ENCODE results near the gene TNFAIP3.

The TNFAIP3 gene

GRCh38 chr6:137845460-137845859 lies 21.6 kb upstream of the TNFAIP3 start:
- DNase-seq, result no peak

DNA sequence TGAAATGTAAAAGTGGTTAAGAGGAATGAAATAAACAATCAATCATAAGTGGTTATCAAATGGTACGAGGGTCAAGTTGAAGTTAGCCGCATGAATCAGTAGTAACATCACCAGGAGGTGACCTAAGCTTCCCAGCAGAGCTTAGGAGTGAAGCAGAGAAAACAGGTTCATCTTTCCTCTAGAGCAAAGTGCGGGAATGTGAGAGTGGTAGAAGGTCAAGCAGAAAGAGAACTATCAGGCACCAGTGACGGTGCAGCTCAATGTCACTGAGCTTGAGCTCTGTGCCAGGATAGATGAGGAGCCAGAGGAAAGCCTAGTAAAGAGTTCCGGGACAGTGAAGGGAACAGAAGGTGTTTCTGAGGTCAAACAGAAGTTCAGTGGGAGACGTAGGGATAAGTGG lies 20.8 kb upstream of the TNFAIP3 start:
- no peak for DNase-seq

DNA sequence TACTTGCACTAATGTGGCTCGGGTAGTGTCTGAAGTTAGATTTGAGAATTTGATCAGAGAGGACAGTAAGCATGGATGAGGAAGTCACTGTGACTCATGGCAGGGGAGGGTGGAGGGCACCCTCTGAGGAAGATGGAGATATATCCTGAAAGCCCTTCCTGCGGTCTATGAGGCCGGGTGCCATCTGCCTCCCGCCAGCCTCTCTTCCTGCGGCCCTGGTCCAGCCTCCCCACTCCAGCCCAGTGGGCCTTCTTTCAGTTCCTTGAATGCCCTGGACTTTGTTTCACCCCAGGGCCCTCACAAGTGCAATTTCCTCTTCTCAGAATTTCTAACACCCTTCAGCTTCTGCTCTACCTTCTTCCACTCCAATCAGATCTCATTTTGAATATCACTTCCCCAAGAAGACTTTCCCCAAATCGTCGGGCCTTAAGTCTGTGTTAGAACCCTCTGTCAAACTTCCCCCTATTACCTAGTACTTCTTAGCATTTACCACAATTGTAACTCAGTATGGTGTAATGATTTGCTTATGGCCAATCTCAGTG lies 20.2 kb upstream of the TNFAIP3 start:
- DNase-seq, result no peak

DNA sequence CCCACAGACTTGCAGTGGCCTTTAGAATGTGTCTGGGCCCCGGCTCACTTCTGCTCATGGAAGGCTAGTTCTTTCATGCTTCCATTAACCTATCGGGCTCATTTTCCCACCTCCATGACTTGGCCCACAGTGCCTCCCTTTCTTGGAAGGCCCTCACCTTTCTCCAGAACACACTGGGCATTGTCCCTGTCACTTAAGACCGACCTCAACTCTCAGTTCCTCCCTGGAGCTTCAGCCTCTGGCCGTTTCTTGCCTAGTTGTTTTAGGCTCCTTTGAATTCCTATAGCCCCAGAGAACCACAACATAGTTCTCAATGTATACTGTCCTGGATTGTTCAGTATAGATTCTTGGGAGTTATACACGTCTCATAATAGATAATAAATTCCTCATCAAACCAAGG lies 19.3 kb upstream of the TNFAIP3 start:
- no peak for DNase-seq

GRCh38 chr6:137848672-137849071 lies 18.4 kb upstream of the TNFAIP3 start:
- no peak for DNase-seq

DNA sequence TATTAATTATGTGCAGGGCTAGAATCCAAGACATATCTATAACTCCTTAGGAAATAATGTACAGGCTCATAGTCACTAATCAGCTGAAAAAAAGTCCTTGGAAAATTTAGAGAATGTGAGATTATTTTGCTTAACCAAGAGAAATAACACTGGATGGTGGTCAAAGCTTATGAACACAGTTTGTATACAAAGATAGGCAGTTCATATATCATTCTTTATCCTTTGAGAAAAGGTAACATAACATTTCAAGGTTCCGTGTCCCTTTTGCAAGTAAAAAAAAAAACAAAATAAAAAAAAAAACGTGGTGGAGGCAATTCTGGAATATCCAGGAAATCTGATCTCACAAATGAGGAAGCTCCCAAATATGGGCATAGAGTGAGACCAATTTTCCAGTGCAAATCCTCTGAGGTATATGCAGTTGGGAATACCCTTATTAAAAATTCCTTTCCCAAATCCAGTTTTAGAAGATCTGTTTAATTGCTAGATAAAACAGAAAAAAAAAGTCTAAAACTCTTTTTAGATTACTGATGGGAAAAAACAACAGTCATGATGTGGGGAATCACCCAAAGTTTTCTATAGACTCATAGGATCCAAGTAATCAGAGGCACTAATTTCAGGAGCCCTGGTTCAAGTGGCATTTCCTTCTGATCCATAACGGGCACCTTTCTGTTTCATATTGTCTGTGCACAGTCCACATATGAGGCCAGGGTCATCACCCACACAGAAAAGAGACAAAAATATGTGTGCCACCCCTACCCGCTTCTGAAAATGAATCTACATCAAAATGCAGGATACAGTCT lies 17.7 kb upstream of the TNFAIP3 start:
- DNase-seq, result no peak

- no peak for DNase-seq
Measured at GRCh38 chr6:137849981-137850714, 16.9 kb upstream of the TNFAIP3 start.

GRCh38 chr6:137850816-137851602 lies 16.1 kb upstream of the TNFAIP3 start:
- DNase-seq, result no peak

DNA sequence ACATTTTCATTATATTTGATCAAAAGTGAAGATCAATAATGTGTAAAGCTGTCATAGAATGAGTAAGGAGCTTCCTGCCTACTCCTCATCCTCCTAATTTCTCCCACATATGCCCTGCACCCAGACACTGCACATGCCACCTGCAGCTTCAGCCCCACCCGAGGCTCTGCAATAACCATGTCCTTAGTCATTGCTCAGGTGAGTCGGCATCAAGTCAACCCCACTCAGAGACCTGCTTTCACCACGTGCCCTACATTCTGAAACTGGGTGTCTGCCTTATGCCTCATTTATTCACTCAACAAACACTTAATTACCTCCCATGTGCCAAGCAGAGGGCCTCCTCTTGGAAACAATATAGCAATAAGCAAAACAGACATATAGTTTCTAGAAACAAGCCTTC lies 15.4 kb upstream of the TNFAIP3 start:
- DNase-seq, result no peak

DNA sequence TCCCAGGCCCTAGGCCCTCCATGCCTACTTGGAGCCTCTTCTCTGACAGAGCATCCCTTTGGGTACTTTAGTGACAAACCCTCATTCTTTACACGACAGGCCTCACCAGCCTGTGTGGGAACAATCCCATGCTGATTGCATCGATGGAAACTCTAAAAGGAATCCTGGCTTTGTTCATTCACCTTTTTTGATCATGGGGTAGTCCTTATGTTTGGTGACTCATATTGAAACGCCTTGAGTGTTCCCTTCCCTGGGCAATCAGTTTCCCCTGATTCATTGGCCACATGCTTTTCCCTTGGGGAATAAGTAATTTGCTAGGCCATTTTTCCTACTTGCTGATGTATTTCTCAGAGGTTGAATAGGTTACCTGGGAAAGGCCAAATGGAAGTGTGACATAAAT lies 14.7 kb upstream of the TNFAIP3 start:
- no peak for DNase-seq

GRCh38 chr6:137852811-137853210 lies 14.2 kb upstream of the TNFAIP3 start:
- DNase-seq, result no peak

DNA sequence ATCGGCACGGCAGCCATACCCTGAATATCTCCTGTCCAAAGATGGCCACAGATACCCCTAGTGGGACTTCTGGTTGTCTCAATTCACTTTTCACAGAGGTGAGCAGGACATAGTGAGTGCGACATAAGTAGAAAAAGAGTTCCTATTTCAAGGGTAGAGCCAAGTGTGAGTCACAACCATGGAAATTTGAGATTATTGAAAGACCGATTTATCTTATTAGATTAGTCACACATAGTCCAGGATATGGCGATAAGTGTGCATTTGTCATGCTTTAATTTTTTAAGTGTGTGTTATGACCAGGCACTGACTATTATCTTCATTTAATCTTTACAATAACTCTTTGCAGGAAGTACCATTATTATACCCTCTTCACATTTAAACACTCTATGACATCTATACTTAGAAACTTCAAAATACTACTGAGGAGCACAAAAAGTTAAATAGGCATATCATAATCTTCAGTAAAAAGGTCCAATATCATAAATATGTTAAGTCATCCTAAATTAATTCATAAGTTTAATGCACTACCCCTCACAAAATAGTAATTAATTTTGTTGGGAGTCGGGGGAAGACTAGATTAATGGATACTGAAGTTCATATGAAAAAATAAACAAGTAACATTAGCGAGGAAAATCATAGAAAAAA lies 13.4 kb upstream of the TNFAIP3 start:
- DNase-seq, result no peak

- DNase-seq, result no peak
Measured at GRCh38 chr6:137856138-137856898, 10.7 kb upstream of the TNFAIP3 start.

GRCh38 chr6:137859025-137859424 lies 8.0 kb upstream of the TNFAIP3 start:
- no peak for DNase-seq

DNA sequence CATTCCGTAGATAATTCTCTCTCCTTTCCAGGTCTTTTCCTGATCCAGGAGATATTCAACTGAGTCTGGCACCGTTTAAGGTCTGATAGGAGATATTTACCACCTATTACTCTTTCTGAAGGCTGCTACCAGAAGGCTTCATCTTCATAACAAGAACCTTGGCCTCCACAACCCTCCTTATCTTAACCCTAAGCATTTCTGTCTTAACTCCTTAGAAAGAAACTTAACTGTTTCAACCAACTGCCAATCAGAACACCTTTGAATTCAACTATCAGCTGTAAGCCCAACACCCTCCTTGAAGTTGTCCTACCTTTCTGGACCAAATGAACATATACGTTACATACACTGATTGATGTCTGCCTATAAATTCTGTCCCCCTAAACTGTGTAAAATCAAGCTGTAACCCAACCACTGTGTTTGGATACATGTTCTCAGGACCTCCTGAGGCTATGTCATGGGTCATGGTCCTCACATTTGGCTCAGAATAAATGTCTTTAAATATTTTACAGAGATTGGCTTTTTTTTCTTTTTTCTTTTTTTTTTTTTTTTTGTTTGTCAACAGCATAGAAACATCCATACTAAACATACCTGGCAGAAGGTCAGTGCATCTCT lies 6.6 kb upstream of the TNFAIP3 start:
- no peak for DNase-seq

- no peak for DNase-seq
Measured at GRCh38 chr6:137861550-137862337, 5.3 kb upstream of the TNFAIP3 start.

- no peak for DNase-seq
Measured at GRCh38 chr6:137862419-137863090, 4.5 kb upstream of the TNFAIP3 start.

- no peak for DNase-seq
Measured at GRCh38 chr6:137863091-137863797, 3.8 kb upstream of the TNFAIP3 start.

DNA sequence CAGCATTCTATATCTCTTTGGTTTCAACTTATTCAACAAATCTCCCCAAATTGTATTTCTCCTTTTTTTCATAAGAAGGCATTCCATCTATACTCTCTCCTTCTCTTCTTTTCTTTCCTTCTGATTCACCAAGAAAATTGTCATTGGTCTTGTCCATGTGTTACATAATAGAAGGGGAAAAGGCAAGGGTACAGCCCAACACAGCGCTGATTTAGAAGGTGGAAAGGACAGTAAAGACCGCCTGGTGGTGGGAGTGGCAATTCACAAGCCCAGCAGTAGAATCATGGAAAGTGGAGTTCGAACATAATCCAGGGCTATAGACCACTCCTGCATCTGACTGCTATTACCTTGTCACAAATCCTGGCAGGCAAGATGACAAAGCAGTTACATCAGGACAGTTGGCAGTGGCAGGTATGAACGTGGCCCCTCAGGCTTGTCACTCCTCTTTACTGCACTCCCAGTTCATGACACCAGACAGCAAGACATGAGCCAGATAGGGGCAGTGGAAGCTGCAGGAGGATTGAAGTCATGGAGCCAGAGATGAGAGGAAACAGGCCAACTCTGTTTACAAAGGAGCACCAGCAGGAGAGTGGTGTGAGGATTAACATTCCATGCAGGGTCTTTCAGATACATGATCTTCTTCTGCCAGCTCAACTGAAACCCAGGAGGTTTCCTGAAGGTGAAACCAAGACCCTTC lies 2.1 kb upstream of the TNFAIP3 start:
- no peak for DNase-seq

Measured in NCI-H146 (cell line).